Activated B cell treated with CpG ODN at 0.5 μM for 24 hours (primary cell): ENCODE measurements around the gene RNASE2. TPM values are rescaled to one million over a fixed set of nuclear protein-coding genes. Genes with fewer than 3 reads are reported as not detected.

Source experiments
- ATAC-seq: fragments of 200-7000 bp; cut with Tn5 transposase; one replicate; pipeline ENCODE4 v1.10.0; 2021; ENCODE audit warnings: low read depth, mild to moderate bottlenecking, moderate library complexity
- CTCF ChIA-PET: fragments of 350-600 bp; sonication (Branson Sonifier 250); formaldehyde crosslinking; loops from one replicate; lab custom pipeline; 2021; ENCODE audit warnings: antibody characterized with exemption; lab: Charles Lee
- POLR2A ChIA-PET: fragments of 350-600 bp; sonication (Branson Sonifier 250); formaldehyde crosslinking; loops from one replicate; lab custom pipeline; 2021; ENCODE audit warnings: antibody characterized with exemption; lab: Charles Lee
- DNase-seq: peaks from one replicate; pipeline ENCODE4 v3.0.0; 2022
- H3K27ac Mint-ChIP-seq: one replicate; pipeline ENCODE4 v1.8.0; 2020; ENCODE audit warnings: mixed read lengths
- H3K27me3 Mint-ChIP-seq: one replicate; pipeline ENCODE4 v1.8.0; 2021; ENCODE audit warnings: mixed read lengths
- H3K36me3 Mint-ChIP-seq: one replicate; pipeline ENCODE4 v1.8.0; 2021; ENCODE audit warnings: low read depth, mixed read lengths
- H3K4me1 Mint-ChIP-seq: one replicate; pipeline ENCODE4 v1.8.0; 2021; ENCODE audit warnings: mixed read lengths
- H3K4me3 Mint-ChIP-seq: one replicate; pipeline ENCODE4 v1.8.0; 2020; ENCODE audit warnings: mild to moderate bottlenecking, mixed read lengths
- H3K9me3 Mint-ChIP-seq: one replicate; pipeline ENCODE4 v1.8.0; 2020; ENCODE audit warnings: mixed read lengths
- CTCF ChIP-seq: fragments of 200-600 bp; IDR thresholded peaks from one replicate; pipeline ENCODE4 v1.8.0; 2022; ENCODE audit warnings: antibody characterized with exemption, mild to moderate bottlenecking
- intact Hi-C: fragments of 100-400 bp; cut with micrococcal nuclease; formaldehyde crosslinking; loops from one replicate; pipeline ENCODE4 v1.15.1; 2024
- total RNA-seq: library from RNA; stranded (reverse); gene quantifications from 2 replicates; pipeline ENCODE4 v1.2.3, GENCODE V29; 2022

Gene RNASE2
- total RNA-seq, 1 donor from 2014 or later = not detected

GRCh38 chr14:20996521-20996920, 41.2 kb downstream of the RNASE2 start:
- ATAC-seq = no peak
- H3K4me3 Mint-ChIP-seq = no peak overlapping the region
- H3K9me3 Mint-ChIP-seq = no peaks in the 10 kb centered on the region
- ChIA-PET POLR2A (interaction anchor here (0.6 kb wide), 1 partner anchor 480 kb away, joined by 4 read pairs; the partner anchor contains the start of genes RAB2B and TOX4), CTCF (interaction anchor here (1.0 to 1.4 kb wide), 2 partner anchors 18 to 96 kb away, joined by 3 read pairs; no protein-coding TSS in a partner anchor)
- H3K4me1 Mint-ChIP-seq = peaks cover 5% of the 10 kb centered on the region
- intact Hi-C loops = no loop called here
- no peak overlapping the region for H3K27ac Mint-ChIP-seq
- TF ChIP-seq CTCF = no peak
- DNase-seq = no peak
- H3K36me3 Mint-ChIP-seq = peaks cover 60% of the 10 kb centered on the region
- no peaks in the 10 kb centered on the region for H3K27me3 Mint-ChIP-seq

GRCh38 chr14:20997115-20997514, 41.8 kb downstream of the RNASE2 start:
- POLR2A ChIA-PET = interaction anchor here (0.6 kb wide), 1 partner anchor 10 kb away, joined by 3 read pairs; no protein-coding TSS in a partner anchor
- ATAC-seq (no peak), DNase-seq (no peak)
- H3K36me3 Mint-ChIP-seq = peaks cover 56% of the 10 kb centered on the region
- H3K4me3 Mint-ChIP-seq = no peak overlapping the region
- no peak for TF ChIP-seq CTCF
- intact Hi-C loops = no loop called here
- peaks cover under 1% of the 10 kb centered on the region for H3K4me1 Mint-ChIP-seq
- H3K9me3 Mint-ChIP-seq = no peaks in the 10 kb centered on the region
- H3K27me3 Mint-ChIP-seq = no peaks in the 10 kb centered on the region
- CTCF ChIA-PET = interaction anchor here (1.0 to 1.4 kb wide), 2 partner anchors 18 to 95 kb away, joined by 3 read pairs; no protein-coding TSS in a partner anchor
- no peak overlapping the region for H3K27ac Mint-ChIP-seq

- no peak overlapping the region for H3K27ac Mint-ChIP-seq
These were observed 42.3 kb downstream of the RNASE2 start for GRCh38 chr14:20997564-20997963.

GRCh38 chr14:20998139-20998538, 42.9 kb downstream of the RNASE2 start:
- Mint-ChIP-seq H3K36me3 (peaks cover 46% of the 10 kb centered on the region), H3K27ac (no peak overlapping the region), H3K4me1 (no peaks in the 10 kb centered on the region), H3K27me3 (no peaks in the 10 kb centered on the region), H3K4me3 (no peak overlapping the region), H3K9me3 (no peaks in the 10 kb centered on the region)
- ATAC-seq (no peak), DNase-seq (no peak)
- POLR2A ChIA-PET = no interaction called here
- CTCF ChIA-PET = interaction anchor here (1.1 to 1.8 kb wide), 4 partner anchors 14 to 94 kb away, joined by 3 to 8 read pairs (median 4); no protein-coding TSS in a partner anchor
- TF ChIP-seq CTCF = no peak
- intact Hi-C loops = no loop called here

More at GRCh38 chr14:20997564-20997963, 42.3 kb downstream of the RNASE2 start:
- Mint-ChIP-seq H3K4me3 (no peak overlapping the region), H3K4me1 (no peaks in the 10 kb centered on the region), H3K36me3 (peaks cover 51% of the 10 kb centered on the region), H3K9me3 (no peaks in the 10 kb centered on the region), H3K27me3 (no peaks in the 10 kb centered on the region)
- ATAC-seq (no peak), DNase-seq (no peak)
- CTCF ChIA-PET = interaction anchor here (1.0 to 1.6 kb wide), 5 partner anchors 15 to 95 kb away, joined by 3 to 8 read pairs (median 3); no protein-coding TSS in a partner anchor
- POLR2A ChIA-PET = interaction anchor here (0.6 kb wide), 1 partner anchor 11 kb away, joined by 3 read pairs; no protein-coding TSS in a partner anchor
- intact Hi-C loops = no loop called here
- no peak for TF ChIP-seq CTCF

GRCh38 chr14:20998674-20999366, 43.5 kb downstream of the RNASE2 start, which contains the start of gene SLC39A2:
SLC39A2 (plus strand) TSS chr14:20999293; CDS start chr14:20999447, 154 bp downstream.
- ChIA-PET CTCF (interaction anchor here (1.1 to 1.8 kb wide), 4 partner anchors 13 to 93 kb away, joined by 3 to 8 read pairs (median 4); no protein-coding TSS in a partner anchor), POLR2A (no interaction called here)
- Mint-ChIP-seq H3K36me3 (peaks cover 40% of the 10 kb centered on the region), H3K4me1 (no peaks in the 10 kb centered on the region), H3K9me3 (no peaks in the 10 kb centered on the region), H3K27me3 (no peaks in the 10 kb centered on the region), H3K27ac (no peak within 1 kb of the TSS), H3K4me3 (no peak within 1 kb of the TSS)
- no peak for TF ChIP-seq CTCF
- ATAC-seq (no peak), DNase-seq (no peak)
- intact Hi-C loops = no loop called here
